Stimulated activated naive CD8-positive, alpha-beta T cell treated with anti-CD3 and anti-CD28 coated beads, Interleukin-15, Interleukin-2, amounts not matched to agents 100 ng/mL and 50 ng/mL, for 24 hours (primary cell): Measurements from ENCODE around the gene LAMA5.

Experiments used
- H3K27ac Mint-ChIP-seq: one replicate; pipeline ENCODE4 v1.8.0; 2021; ENCODE audit warnings: mild to moderate bottlenecking, mixed read lengths
- H3K27me3 Mint-ChIP-seq: one replicate; pipeline ENCODE4 v1.8.0; 2021; ENCODE audit warnings: mixed read lengths
- H3K36me3 Mint-ChIP-seq: one replicate; pipeline ENCODE4 v1.8.0; 2021; ENCODE audit warnings: low read depth, mixed read lengths
- H3K4me1 Mint-ChIP-seq: one replicate; pipeline ENCODE4 v1.8.0; 2021; ENCODE audit warnings: low read depth, mixed read lengths
- H3K4me3 Mint-ChIP-seq: one replicate; pipeline ENCODE4 v1.8.0; 2021; ENCODE audit warnings: mild to moderate bottlenecking, mixed read lengths
- H3K9me3 Mint-ChIP-seq: one replicate; pipeline ENCODE4 v1.8.0; 2021; ENCODE audit warnings: mixed read lengths

Gene LAMA5

GRCh38 chr20:62276439-62276838 is 90.7 kb downstream of the LAMA5 start:
- H3K9me3 Mint-ChIP-seq, result no peaks in the 10 kb centered on the region
- H3K36me3 Mint-ChIP-seq, result peaks cover 34% of the 10 kb centered on the region

GRCh38 chr20:62275219-62275618 is 91.9 kb downstream of the LAMA5 start:
- Mint-ChIP-seq H3K27ac (no peak overlapping the region), H3K4me1 (no peaks in the 10 kb centered on the region)

More at GRCh38 chr20:62276439-62276838, 90.7 kb downstream of the LAMA5 start:
- Mint-ChIP-seq H3K27ac (no peak overlapping the region), H3K27me3 (no peaks in the 10 kb centered on the region), H3K4me1 (no peaks in the 10 kb centered on the region), H3K4me3 (no peak overlapping the region)

GRCh38 chr20:62274332-62274950 is 92.7 kb downstream of the LAMA5 start:
- Mint-ChIP-seq H3K4me1 (no peaks in the 10 kb centered on the region), H3K36me3 (peaks cover 26% of the 10 kb centered on the region), H3K27ac (peak overlapping the region; percentile 56), H3K4me3 (no peak overlapping the region), H3K27me3 (no peaks in the 10 kb centered on the region), H3K9me3 (no peaks in the 10 kb centered on the region)

More at GRCh38 chr20:62275219-62275618, 91.9 kb downstream of the LAMA5 start:
- H3K9me3 Mint-ChIP-seq, result no peaks in the 10 kb centered on the region
- no peaks in the 10 kb centered on the region for H3K27me3 Mint-ChIP-seq
- peaks cover 27% of the 10 kb centered on the region for H3K36me3 Mint-ChIP-seq
- H3K4me3 Mint-ChIP-seq, result no peak overlapping the region

- no peak overlapping the region for H3K27ac Mint-ChIP-seq
- no peaks in the 10 kb centered on the region for H3K27me3 Mint-ChIP-seq
- no peaks in the 10 kb centered on the region for H3K9me3 Mint-ChIP-seq
- H3K36me3 Mint-ChIP-seq, result peaks cover 16% of the 10 kb centered on the region
- H3K4me1 Mint-ChIP-seq, result no peaks in the 10 kb centered on the region
- H3K4me3 Mint-ChIP-seq, result no peak overlapping the region
Observed at GRCh38 chr20:62273416-62273815, 93.7 kb downstream of the LAMA5 start.

- Mint-ChIP-seq H3K36me3 (peaks cover 16% of the 10 kb centered on the region), H3K27ac (no peak overlapping the region), H3K4me1 (no peaks in the 10 kb centered on the region), H3K4me3 (no peak overlapping the region), H3K27me3 (no peaks in the 10 kb centered on the region), H3K9me3 (no peaks in the 10 kb centered on the region)
Observed at GRCh38 chr20:62272200-62272599, 94.9 kb downstream of the LAMA5 start.

GRCh38 chr20:62269871-62270270 is 97.2 kb downstream of the LAMA5 start:
- no peaks in the 10 kb centered on the region for H3K4me1 Mint-ChIP-seq
- no peak overlapping the region for H3K27ac Mint-ChIP-seq
- H3K27me3 Mint-ChIP-seq, result no peaks in the 10 kb centered on the region
- H3K4me3 Mint-ChIP-seq, result no peak overlapping the region
- H3K9me3 Mint-ChIP-seq, result no peaks in the 10 kb centered on the region
- peaks cover 25% of the 10 kb centered on the region for H3K36me3 Mint-ChIP-seq

- Mint-ChIP-seq H3K36me3 (peaks cover 25% of the 10 kb centered on the region), H3K27me3 (no peaks in the 10 kb centered on the region)
Observed at GRCh38 chr20:62269378-62269777, 97.7 kb downstream of the LAMA5 start.

GRCh38 chr20:62268228-62268900 is 98.7 kb downstream of the LAMA5 start:
- Mint-ChIP-seq H3K4me3 (no peak overlapping the region), H3K36me3 (peaks cover 26% of the 10 kb centered on the region), H3K4me1 (no peaks in the 10 kb centered on the region), H3K27ac (no peak overlapping the region), H3K27me3 (no peaks in the 10 kb centered on the region), H3K9me3 (no peaks in the 10 kb centered on the region)

More at GRCh38 chr20:62269378-62269777, 97.7 kb downstream of the LAMA5 start:
- Mint-ChIP-seq H3K9me3 (no peaks in the 10 kb centered on the region), H3K4me3 (no peak overlapping the region), H3K4me1 (no peaks in the 10 kb centered on the region), H3K27ac (no peak overlapping the region)

- no peaks in the 10 kb centered on the region for H3K4me1 Mint-ChIP-seq
- no peak overlapping the region for H3K27ac Mint-ChIP-seq
- H3K4me3 Mint-ChIP-seq, result no peak overlapping the region
- H3K9me3 Mint-ChIP-seq, result no peaks in the 10 kb centered on the region
- H3K36me3 Mint-ChIP-seq, result peaks cover 26% of the 10 kb centered on the region
- H3K27me3 Mint-ChIP-seq, result no peaks in the 10 kb centered on the region
Observed at GRCh38 chr20:62267543-62267942, 99.6 kb downstream of the LAMA5 start.

- peaks cover 30% of the 10 kb centered on the region for H3K36me3 Mint-ChIP-seq
- no peaks in the 10 kb centered on the region for H3K9me3 Mint-ChIP-seq
- H3K27ac Mint-ChIP-seq, result no peak overlapping the region
- H3K4me3 Mint-ChIP-seq, result no peak overlapping the region
- H3K27me3 Mint-ChIP-seq, result no peaks in the 10 kb centered on the region
- no peaks in the 10 kb centered on the region for H3K4me1 Mint-ChIP-seq
Observed at GRCh38 chr20:62266851-62267250, 100.3 kb downstream of the LAMA5 start.

GRCh38 chr20:62266340-62266739 is 100.8 kb downstream of the LAMA5 start:
- H3K27ac Mint-ChIP-seq, result no peak overlapping the region

GRCh38 chr20:62265365-62265764 is 101.7 kb downstream of the LAMA5 start:
- Mint-ChIP-seq H3K9me3 (no peaks in the 10 kb centered on the region), H3K27me3 (no peaks in the 10 kb centered on the region), H3K27ac (no peak overlapping the region), H3K4me1 (no peaks in the 10 kb centered on the region), H3K36me3 (peaks cover 32% of the 10 kb centered on the region), H3K4me3 (no peak overlapping the region)

More at GRCh38 chr20:62266340-62266739, 100.8 kb downstream of the LAMA5 start:
- Mint-ChIP-seq H3K4me3 (no peak overlapping the region), H3K36me3 (peaks cover 30% of the 10 kb centered on the region), H3K9me3 (no peaks in the 10 kb centered on the region), H3K27me3 (no peaks in the 10 kb centered on the region), H3K4me1 (no peaks in the 10 kb centered on the region)

GRCh38 chr20:62263396-62263795 is 103.7 kb downstream of the LAMA5 start:
- no peak overlapping the region for H3K27ac Mint-ChIP-seq
- H3K4me1 Mint-ChIP-seq, result no peaks in the 10 kb centered on the region
- H3K4me3 Mint-ChIP-seq, result no peak overlapping the region
- H3K36me3 Mint-ChIP-seq, result peaks cover 34% of the 10 kb centered on the region
- no peaks in the 10 kb centered on the region for H3K27me3 Mint-ChIP-seq
- no peaks in the 10 kb centered on the region for H3K9me3 Mint-ChIP-seq

GRCh38 chr20:62262064-62262463 is 105.0 kb downstream of the LAMA5 start:
- Mint-ChIP-seq H3K27ac (no peak overlapping the region), H3K4me3 (no peak overlapping the region), H3K36me3 (peaks cover 34% of the 10 kb centered on the region), H3K27me3 (no peaks in the 10 kb centered on the region), H3K9me3 (no peaks in the 10 kb centered on the region), H3K4me1 (no peaks in the 10 kb centered on the region)

- Mint-ChIP-seq H3K4me3 (no peak overlapping the region), H3K9me3 (no peaks in the 10 kb centered on the region), H3K27ac (no peak overlapping the region), H3K27me3 (no peaks in the 10 kb centered on the region), H3K36me3 (peaks cover 13% of the 10 kb centered on the region), H3K4me1 (no peaks in the 10 kb centered on the region)
Observed at GRCh38 chr20:62259294-62259565, 107.9 kb downstream of the LAMA5 start.
